ENCODE measurements around the gene DUSP3.

GRCh38 chr17:43779145-43780125, 658 bp upstream of the DUSP3 start:
- TF ChIP-seq, protein P1, sequence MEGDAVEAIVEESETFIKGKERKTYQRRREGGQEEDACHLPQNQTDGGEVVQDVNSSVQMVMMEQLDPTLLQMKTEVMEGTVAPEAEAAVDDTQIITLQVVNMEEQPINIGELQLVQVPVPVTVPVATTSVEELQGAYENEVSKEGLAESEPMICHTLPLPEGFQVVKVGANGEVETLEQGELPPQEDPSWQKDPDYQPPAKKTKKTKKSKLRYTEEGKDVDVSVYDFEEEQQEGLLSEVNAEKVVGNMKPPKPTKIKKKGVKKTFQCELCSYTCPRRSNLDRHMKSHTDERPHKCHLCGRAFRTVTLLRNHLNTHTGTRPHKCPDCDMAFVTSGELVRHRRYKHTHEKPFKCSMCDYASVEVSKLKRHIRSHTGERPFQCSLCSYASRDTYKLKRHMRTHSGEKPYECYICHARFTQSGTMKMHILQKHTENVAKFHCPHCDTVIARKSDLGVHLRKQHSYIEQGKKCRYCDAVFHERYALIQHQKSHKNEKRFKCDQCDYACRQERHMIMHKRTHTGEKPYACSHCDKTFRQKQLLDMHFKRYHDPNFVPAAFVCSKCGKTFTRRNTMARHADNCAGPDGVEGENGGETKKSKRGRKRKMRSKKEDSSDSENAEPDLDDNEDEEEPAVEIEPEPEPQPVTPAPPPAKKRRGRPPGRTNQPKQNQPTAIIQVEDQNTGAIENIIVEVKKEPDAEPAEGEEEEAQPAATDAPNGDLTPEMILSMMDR (IDR thresholded peaks at IDR 0.05; ENCODE audit: poor library complexity, severe bottlenecking) = peak; percentile 58
- TF ChIP-seq RAD21 (conservative IDR thresholded peaks at IDR 0.05) = peak; percentile 31
- TF ChIP-seq EP300 (conservative IDR thresholded peaks at IDR 0.05; ENCODE audit: poor library complexity, severe bottlenecking) = no peak
- no peak for TF ChIP-seq EZH2 (IDR thresholded peaks at IDR 0.05; ENCODE audit: borderline replicate concordance, insufficient read depth, low read length, poor library complexity, severe bottlenecking)
- TF ChIP-seq SMC3 (conservative IDR thresholded peaks at IDR 0.05; ENCODE audit: poor library complexity) = no peak
- TF ChIP-seq MXI1 (conservative IDR thresholded peaks at IDR 0.05; ENCODE audit: poor library complexity, severe bottlenecking) = no peak
- TF ChIP-seq TAF1 (IDR thresholded peaks at IDR 0.05; ENCODE audit: low read depth) = no peak
- TF ChIP-seq, protein P2, sequence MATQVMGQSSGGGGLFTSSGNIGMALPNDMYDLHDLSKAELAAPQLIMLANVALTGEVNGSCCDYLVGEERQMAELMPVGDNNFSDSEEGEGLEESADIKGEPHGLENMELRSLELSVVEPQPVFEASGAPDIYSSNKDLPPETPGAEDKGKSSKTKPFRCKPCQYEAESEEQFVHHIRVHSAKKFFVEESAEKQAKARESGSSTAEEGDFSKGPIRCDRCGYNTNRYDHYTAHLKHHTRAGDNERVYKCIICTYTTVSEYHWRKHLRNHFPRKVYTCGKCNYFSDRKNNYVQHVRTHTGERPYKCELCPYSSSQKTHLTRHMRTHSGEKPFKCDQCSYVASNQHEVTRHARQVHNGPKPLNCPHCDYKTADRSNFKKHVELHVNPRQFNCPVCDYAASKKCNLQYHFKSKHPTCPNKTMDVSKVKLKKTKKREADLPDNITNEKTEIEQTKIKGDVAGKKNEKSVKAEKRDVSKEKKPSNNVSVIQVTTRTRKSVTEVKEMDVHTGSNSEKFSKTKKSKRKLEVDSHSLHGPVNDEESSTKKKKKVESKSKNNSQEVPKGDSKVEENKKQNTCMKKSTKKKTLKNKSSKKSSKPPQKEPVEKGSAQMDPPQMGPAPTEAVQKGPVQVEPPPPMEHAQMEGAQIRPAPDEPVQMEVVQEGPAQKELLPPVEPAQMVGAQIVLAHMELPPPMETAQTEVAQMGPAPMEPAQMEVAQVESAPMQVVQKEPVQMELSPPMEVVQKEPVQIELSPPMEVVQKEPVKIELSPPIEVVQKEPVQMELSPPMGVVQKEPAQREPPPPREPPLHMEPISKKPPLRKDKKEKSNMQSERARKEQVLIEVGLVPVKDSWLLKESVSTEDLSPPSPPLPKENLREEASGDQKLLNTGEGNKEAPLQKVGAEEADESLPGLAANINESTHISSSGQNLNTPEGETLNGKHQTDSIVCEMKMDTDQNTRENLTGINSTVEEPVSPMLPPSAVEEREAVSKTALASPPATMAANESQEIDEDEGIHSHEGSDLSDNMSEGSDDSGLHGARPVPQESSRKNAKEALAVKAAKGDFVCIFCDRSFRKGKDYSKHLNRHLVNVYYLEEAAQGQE (IDR thresholded peaks at IDR 0.05; ENCODE audit: borderline replicate concordance) = no peak
- TF ChIP-seq POLR2AphosphoS5 (IDR thresholded peaks at IDR 0.05) = no peak

Data from neural cell (in vitro differentiated cells).